ENCODE results near the gene NDUFV1.

The NDUFV1 gene

GRCh38 chr11:67639438-67639859, 32.7 kb downstream of the NDUFV1 start, which contains the start of gene TBX10:
Gene TBX10, minus strand, starts transcription at chr11:67639763. Its CDS starts 291 bp downstream, at chr11:67639472.
- no peak for DNase-seq (ENCODE audit: low read depth in 3 of 3, low spot score in 1 of 3)

- peak in 2 of 3 donors; percentile 22 to 42 for DNase-seq (ENCODE audit: low read depth in 3 of 3, low spot score in 1 of 3)
These were observed 33.5 kb downstream of the NDUFV1 start for GRCh38 chr11:67640021-67640757.

- DNase-seq (ENCODE audit: low read depth in 3 of 3, low spot score in 1 of 3), result no peak
These were observed 34.1 kb downstream of the NDUFV1 start for GRCh38 chr11:67640758-67641337.

GRCh38 chr11:67641338-67642172, 34.8 kb downstream of the NDUFV1 start:
- no peak for DNase-seq (ENCODE audit: low read depth in 3 of 3, low spot score in 1 of 3)

- no peak for DNase-seq (ENCODE audit: low read depth in 3 of 3, low spot score in 1 of 3)
These were observed 35.7 kb downstream of the NDUFV1 start for GRCh38 chr11:67642173-67643120.

GRCh38 chr11:67644042-67644441, 37.3 kb downstream of the NDUFV1 start:
- DNase-seq (ENCODE audit: low read depth in 3 of 3, low spot score in 1 of 3), result no peak

- no peak for DNase-seq (ENCODE audit: low read depth in 3 of 3, low spot score in 1 of 3)
These were observed 38.0 kb downstream of the NDUFV1 start for GRCh38 chr11:67644472-67645418.

GRCh38 chr11:67645521-67646461, 39.1 kb downstream of the NDUFV1 start:
- DNase-seq (ENCODE audit: low read depth in 3 of 3, low spot score in 1 of 3), result no peak

GRCh38 chr11:67646535-67647336, 40.0 kb downstream of the NDUFV1 start:
- DNase-seq (ENCODE audit: low read depth in 3 of 3, low spot score in 1 of 3), result no peak

- DNase-seq (ENCODE audit: low read depth in 3 of 3, low spot score in 1 of 3), result no peak
These were observed 40.7 kb downstream of the NDUFV1 start for GRCh38 chr11:67647471-67647870.

GRCh38 chr11:67648140-67648795, 41.5 kb downstream of the NDUFV1 start:
- DNase-seq (ENCODE audit: low read depth in 3 of 3, low spot score in 1 of 3), result peak in 1 of 3 donors; percentile 18

- no peak for DNase-seq (ENCODE audit: low read depth in 3 of 3, low spot score in 1 of 3)
These were observed 42.3 kb downstream of the NDUFV1 start for GRCh38 chr11:67648796-67649613.

- DNase-seq (ENCODE audit: low read depth in 3 of 3, low spot score in 1 of 3), result no peak
These were observed 43.1 kb downstream of the NDUFV1 start for GRCh38 chr11:67649634-67650510.

GRCh38 chr11:67651976-67652781, 45.4 kb downstream of the NDUFV1 start:
- DNase-seq (ENCODE audit: low read depth in 3 of 3, low spot score in 1 of 3), result no peak
